Transverse colon (tissue), 4 donors: Measurements from ENCODE around the gene JHY. TPM values are rescaled to one million over a fixed set of nuclear protein-coding genes. Genes with fewer than 3 reads are reported as not detected.

Experiments
- DNase-seq: peaks from one replicate; pipeline ENCODE4 v3.0.0-alpha.2; 2019
- H3K27ac ChIP-seq, 4 donors: fragments of 200-600 bp; sonication (generic); 2 replicates each; pipeline ENCODE4 v1.5.1; 2016 to 2018; ENCODE audit warnings: inconsistent platforms in 4 of 4
- H3K27me3 ChIP-seq: fragments of 200-600 bp; sonication (generic); 2 replicates; pipeline ENCODE4 v1.5.1; 2017; ENCODE audit warnings: inconsistent platforms
- H3K36me3 ChIP-seq, 4 donors: fragments of 200-600 bp; sonication (generic); 2 replicates each; pipeline ENCODE4 v1.5.1; 2017 to 2019; ENCODE audit warnings: inconsistent platforms in 4 of 4
- H3K4me1 ChIP-seq, 4 donors: fragments of 200-600 bp; sonication (generic); 2 replicates each; pipeline ENCODE4 v1.5.1; 2017 to 2020; ENCODE audit warnings: inconsistent platforms in 4 of 4
- H3K4me3 ChIP-seq, 4 donors: fragments of 200-600 bp; sonication (generic); 1 replicate in 1 of 4; 2 replicates in 3 of 4; pipeline versions ENCODE4 v1.5.1 to v1.6.1; 2017 to 2019; ENCODE audit warnings: inconsistent platforms in 4 of 4
- H3K9me3 ChIP-seq, 2 donors: fragments of 200-600 bp; sonication (generic); 2 replicates each; pipeline ENCODE4 v1.5.1; 2017 to 2019; ENCODE audit warnings: inconsistent platforms in 2 of 2
- CTCF ChIP-seq, 5 experiments: fragments of 200-600 bp in 3 of 5; fragments of 450-650 bp in 2 of 5; sonication (generic) in 3 of 5; IDR thresholded peaks; 1 replicate in 2 of 5; 2 replicates in 3 of 5; pipeline ENCODE4 v1.5.1; 2016 to 2017; ENCODE audit warnings: antibody characterized with exemption in 5 of 5, inconsistent platforms in 3 of 5, mild to moderate bottlenecking in 2 of 5, moderate library complexity in 1 of 5
- EP300 ChIP-seq: sonication (generic); formaldehyde crosslinking; IDR thresholded peaks from one replicate; pipeline ENCODE4 v1.6.1; 2017; ENCODE audit warnings: antibody characterized with exemption, low read depth
- POLR2A ChIP-seq: fragments of 450-650 bp; IDR thresholded peaks from one replicate; pipeline ENCODE4 v1.6.1; 2016; ENCODE audit warnings: antibody characterized with exemption, mild to moderate bottlenecking, moderate library complexity
- POLR2AphosphoS5 ChIP-seq, 3 donors: sonication (generic); formaldehyde crosslinking; IDR thresholded peaks; one replicate each; pipeline ENCODE4 v1.6.1; 2016; ENCODE audit warnings: antibody characterized with exemption in 3 of 3
- WGBS, 2 donors: methylation state at CpG; one replicate each; pipeline ENCODE4 v1.1.5; 2018; ENCODE audit warnings: low coverage in 1 of 2; 5-methylcytosine and 5-hydroxymethylcytosine counted together
- in situ Hi-C, 4 donors: fragments of 200-750 bp; cut with MboI; loops; one replicate each; pipeline versions ENCODE4 v1.15.0 to v1.15.1; 2017; ENCODE audit warnings: low sequenced_read_pairs in 3 of 4, low pct_ligation_motif_present in 1 of 4, low pct_unique_long_range_greater_than_20kb in 1 of 4
- intact Hi-C: fragments of 100-400 bp; cut with DNase I; formaldehyde crosslinking; loops from one replicate; pipeline ENCODE4 v1.15.1; 2023; ENCODE audit warnings: low total_unique reads
- small RNA-seq, 4 donors: library from RNA; depleted of rRNA; stranded (forward); fragments of <200 nt; gene quantifications; one replicate each; pipeline ENCODE3, GENCODE V24; 2016
- total RNA-seq, 4 donors: library from RNA; depleted of rRNA; stranded (reverse); fragments of >200 nt; gene quantifications; one replicate each; pipeline ENCODE4 v1.1.0, GENCODE V29; 2016

The JHY gene
- total RNA-seq, 4 donors from 2014 or later = 2.0 to 5.2 (median 4.4) TPM; not detected in 1

- Histone ChIP-seq H3K9me3 (no peaks in the 10 kb centered on the region), H3K4me3 (no peak overlapping the region), H3K27me3 (peaks cover 15% of the 10 kb centered on the region), H3K4me1 (no peaks in the 10 kb centered on the region), H3K27ac (no peak overlapping the region), H3K36me3 (no peaks in the 10 kb centered on the region)
- DNase-seq = no peak
- WGBS, 2 donors = 71 to 87% methylated on average over 5 of the region's 5 CpGs
- in situ Hi-C loops (loop anchor here in 2 of 4 donors (25.0 kb wide), 2 partner anchors 138 to 413 kb away; no protein-coding TSS in a partner anchor), intact Hi-C loops (no loop called here)
- TF ChIP-seq POLR2AphosphoS5 (IDR thresholded peaks at IDR 0.05) = no peak
- TF ChIP-seq EP300 = no peak
- TF ChIP-seq CTCF (IDR thresholded peaks at IDR 0.05) = no peak
- TF ChIP-seq POLR2A = no peak
Observed at GRCh38 chr11:123000721-123001120, 118.2 kb downstream of the JHY start.

- Histone ChIP-seq H3K4me1 (no peaks in the 10 kb centered on the region), H3K27me3 (no peaks in the 10 kb centered on the region), H3K36me3 (no peaks in the 10 kb centered on the region), H3K9me3 (no peaks in the 10 kb centered on the region), H3K27ac (no peak overlapping the region), H3K4me3 (no peak overlapping the region)
- TF ChIP-seq POLR2AphosphoS5 (IDR thresholded peaks at IDR 0.05) (no peak), EP300 (no peak), POLR2A (no peak), CTCF (IDR thresholded peaks at IDR 0.05) (no peak)
- intact Hi-C loops (no loop called here), in situ Hi-C loops (loop anchor here in 2 of 4 donors (25.0 kb wide), 2 partner anchors 145 to 420 kb away; no protein-coding TSS in a partner anchor)
- no peak for DNase-seq
- WGBS, 2 donors = 82% methylated on average over 5 of the region's 5 CpGs; no CpG with 5 or more reads in 1 of the 2 donors
Observed at GRCh38 chr11:123006860-123007542, 124.4 kb downstream of the JHY start.

Small RNAs within 50 kb of the gene (small RNA-seq; reads per million reads assigned to genes)
- gene RNU4-23P = 0 reads per million in 4 donors

Other genes starting within 250 kb of the JHY start
- 100 to 1,000 TPM in 1 of 4 donors, 10 to 100 TPM in 1, 1 to 10 TPM in 2; 2.0 to 101 (median 17.0) TPM for gene UBASH3B, start 227.0 kb upstream of the JHY start, total RNA-seq
- gene CRTAM, start 44.3 kb upstream of the JHY start, total RNA-seq = 1 to 10 TPM in 1 of 4 donors, under 1 TPM in 1, not detected in 2; 0.41 to 1.7 TPM
- not detected for gene BSX, start 99.1 kb downstream of the JHY start, total RNA-seq
- gene HSPA8, start 179.4 kb downstream of the JHY start, total RNA-seq = 100 to 1,000 TPM; 183 to 783 (median 651) TPM